ENCODE data around the gene INSYN1. TPM values are rescaled to one million over a fixed set of nuclear protein-coding genes. Genes with fewer than 3 reads are reported as not detected.

The INSYN1 gene
- total RNA-seq: 19.9 TPM

GRCh38 chr15:73753250-73754130, at the start of gene INSYN1:
INSYN1 (minus strand) TSS chr15:73753351; CDS start chr15:73751130, 2,221 bp downstream.

Other genes with a start within 250 kb of the INSYN1 start
- 99.9 TPM for gene NPTN, start 120.0 kb downstream of the INSYN1 start, total RNA-seq
- 75.3 TPM for gene CD276, start 69.0 kb downstream of the INSYN1 start, total RNA-seq
- gene TBC1D21, start 120.2 kb upstream of the INSYN1 start, total RNA-seq: not detected
- 65.1 TPM for gene LOXL1, start 173.1 kb upstream of the INSYN1 start, total RNA-seq
- 18.9 TPM for gene STOML1, start 238.9 kb upstream of the INSYN1 start, total RNA-seq
- 48.0 TPM for gene PML, start 241.4 kb upstream of the INSYN1 start, total RNA-seq

All from camera-type eye (tissue), 1 donor.